ENCODE results near the gene MRPL32.

The MRPL32 gene

DNA sequence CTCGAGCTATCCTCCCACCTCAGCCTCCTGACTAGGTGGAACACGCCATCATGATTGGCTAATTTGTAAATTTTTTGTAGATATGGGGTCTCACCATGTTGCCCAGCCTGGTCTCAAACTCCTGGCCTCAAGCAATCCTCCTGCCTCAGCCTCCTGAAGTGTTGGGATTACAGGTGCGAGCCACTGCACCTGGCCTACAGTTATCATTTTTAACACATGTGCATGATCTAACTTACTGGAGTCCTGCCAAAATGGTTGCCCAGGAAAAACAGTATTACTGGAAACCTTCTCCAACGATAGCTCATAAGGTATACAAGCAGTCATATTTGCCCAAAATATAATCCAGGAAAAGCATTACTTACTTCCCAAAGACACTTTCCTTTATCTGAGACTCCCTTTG lies 20.2 kb downstream of the MRPL32 start:
- H3K4me3 ChIP-seq (ENCODE audit: low read depth, low read length), result no peak overlapping the region
- ChIA-PET POLR2A (no interaction called here), CTCF (interaction anchor here (1.2 kb wide), 1 partner anchor 11 kb away, joined by 3 read pairs; no protein-coding TSS in a partner anchor)
- TF ChIP-seq CTCF (IDR thresholded peaks at IDR 0.05; ENCODE audit: insufficient read depth, low read length, missing control alignments), result no peak
- DNase-seq (ENCODE audit: low read depth, low spot score), result no peak

GRCh38 chr7:42953994-42954393 lies 21.8 kb downstream of the MRPL32 start:
- DNase-seq (ENCODE audit: low read depth, low spot score), result no peak
- ChIA-PET POLR2A (no interaction called here), CTCF (interaction anchor here (1.2 to 1.4 kb wide), 2 partner anchors 10 to 12 kb away, joined by 3 to 6 read pairs; no protein-coding TSS in a partner anchor)
- no peak overlapping the region for H3K4me3 ChIP-seq (ENCODE audit: low read depth, low read length)
- no peak for TF ChIP-seq CTCF (IDR thresholded peaks at IDR 0.05; ENCODE audit: insufficient read depth, low read length, missing control alignments)

DNA sequence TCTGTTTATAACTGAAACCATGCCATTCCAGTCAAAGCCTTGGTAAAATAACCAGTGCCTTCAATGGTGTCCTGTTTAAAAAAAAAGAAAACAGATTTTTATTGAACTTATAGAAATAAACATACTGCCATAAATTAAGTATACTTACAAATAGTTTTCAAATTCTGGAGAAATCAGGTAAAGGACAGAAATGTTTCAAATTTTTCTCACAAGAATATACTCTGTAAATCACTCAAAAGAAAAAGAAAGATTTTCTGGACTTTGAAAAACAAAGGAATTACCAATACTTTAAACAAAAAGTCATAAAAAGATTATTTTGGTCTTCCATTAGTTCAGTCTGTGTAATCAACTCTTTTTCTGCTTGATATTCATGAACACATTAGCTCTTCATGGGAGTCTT lies 23.9 kb downstream of the MRPL32 start:
- ChIA-PET POLR2A (no interaction called here), CTCF (interaction anchor here (1.0 to 2.3 kb wide), 2 partner anchors 15 to 306 kb away, joined by 4 to 10 read pairs; no protein-coding TSS in a partner anchor)
- no peak overlapping the region for H3K4me3 ChIP-seq (ENCODE audit: low read depth, low read length)
- no peak for TF ChIP-seq CTCF (IDR thresholded peaks at IDR 0.05; ENCODE audit: insufficient read depth, low read length, missing control alignments)
- no peak for DNase-seq (ENCODE audit: low read depth, low spot score)

- TF ChIP-seq CTCF (IDR thresholded peaks at IDR 0.05; ENCODE audit: insufficient read depth, low read length, missing control alignments), result no peak
- H3K4me3 ChIP-seq (ENCODE audit: low read depth, low read length), result no peak overlapping the region
- no peak for DNase-seq (ENCODE audit: low read depth, low spot score)
- ChIA-PET CTCF (interaction anchor here (0.9 to 7.7 kb wide), 2 partner anchors 8 to 17 kb away, joined by 3 to 54 read pairs; no protein-coding TSS in a partner anchor), POLR2A (no interaction called here)
These were observed 27.4 kb downstream of the MRPL32 start for GRCh38 chr7:42959549-42959948.

DNA sequence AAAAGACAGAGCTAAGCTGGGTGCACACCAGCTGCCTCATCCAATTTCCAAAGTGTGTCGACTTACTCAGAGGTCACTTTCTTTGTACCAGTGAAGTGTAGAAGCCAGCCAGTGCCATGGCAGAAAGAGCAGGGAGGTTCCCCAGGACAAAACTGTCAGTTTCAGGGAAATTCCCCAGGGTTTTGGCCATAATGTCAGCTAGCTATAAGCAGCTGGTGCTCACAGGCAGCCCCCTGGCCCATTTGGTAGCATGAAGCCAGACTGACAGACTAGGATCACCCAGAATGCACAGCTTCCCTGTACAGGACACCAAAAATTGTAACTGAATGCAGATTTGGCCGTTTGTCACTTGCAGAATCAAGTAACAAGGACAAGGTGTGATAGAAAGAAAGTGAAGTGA lies 28.6 kb downstream of the MRPL32 start:
- CTCF ChIA-PET, result interaction anchor here (0.9 to 7.7 kb wide), 3 partner anchors 10 to 147 kb away, joined by 3 to 54 read pairs (median 5); no protein-coding TSS in a partner anchor
- H3K4me3 ChIP-seq (ENCODE audit: low read depth, low read length), result no peak overlapping the region
- POLR2A ChIA-PET, result no interaction called here
- no peak for DNase-seq (ENCODE audit: low read depth, low spot score)
- no peak for TF ChIP-seq CTCF (IDR thresholded peaks at IDR 0.05; ENCODE audit: insufficient read depth, low read length, missing control alignments)

- ChIA-PET POLR2A (no interaction called here), CTCF (interaction anchor here (1.3 to 7.7 kb wide), 2 partner anchors 19 to 147 kb away, joined by 5 to 54 read pairs; no protein-coding TSS in a partner anchor)
- no peak overlapping the region for H3K4me3 ChIP-seq (ENCODE audit: low read depth, low read length)
- no peak for TF ChIP-seq CTCF (IDR thresholded peaks at IDR 0.05; ENCODE audit: insufficient read depth, low read length, missing control alignments)
- no peak for DNase-seq (ENCODE audit: low read depth, low spot score)
These were observed 29.0 kb downstream of the MRPL32 start for GRCh38 chr7:42961170-42961569.

Data from AG04449 (cell line).